ENCODE measurements around the gene RHBDL1. TPM values are rescaled to one million over a fixed set of nuclear protein-coding genes. Genes with fewer than 3 reads are reported as not detected.

Gene RHBDL1
- total and polyA plus RNA-seq, 9 of the 15 experiments (the other 6 are each of a cell fraction or from before 2014, with no cell fraction given), result 0.03 to 5.6 (median 1.3) TPM; not detected in 1

- TF ChIP-seq MED1 (CRISPR knock-in tag; IDR thresholded peaks at IDR 0.05; ENCODE audit: borderline replicate concordance), result no peak
- TF ChIP-seq NFATC3 (IDR thresholded peaks at IDR 0.05), result no peak
- no peak for TF ChIP-seq ADNP (tag; IDR thresholded peaks at IDR 0.05)
- TF ChIP-seq ZNF318 (IDR thresholded peaks at IDR 0.05; ENCODE audit: borderline replicate concordance in 1 of 2, low read depth in 1 of 2), result no peak
- no peak for TF ChIP-seq BACH1 (tag; IDR thresholded peaks at IDR 0.05)
- TF ChIP-seq ZNF347 (CRISPR knock-in tag; IDR thresholded peaks at IDR 0.05; ENCODE audit: low read depth), result no peak
- no peak for TF ChIP-seq DDX20 (tag; IDR thresholded peaks at IDR 0.05; ENCODE audit: low read depth)
- TF ChIP-seq PYGO2 (tag; IDR thresholded peaks at IDR 0.05), result no peak
- TF ChIP-seq CBX5 (IDR thresholded peaks at IDR 0.05; ENCODE audit: borderline replicate concordance, low read depth), result no peak
- TF ChIP-seq TEAD1 (CRISPR knock-in tag; IDR thresholded peaks at IDR 0.05), result 0 out of 4 replicates have a peak, but pooled peaks of 1 of the 2 experiments have one; percentile 18
- no peak for TF ChIP-seq NR2C1 (IDR thresholded peaks at IDR 0.05)
- no peak for TF ChIP-seq NR2C1 (tag; IDR thresholded peaks at IDR 0.05)
- no peak; a peak in 1 of 4 replicates for TF ChIP-seq ZNF639 (CRISPR knock-in tag; conservative IDR thresholded peaks at IDR 0.05 in 1 of 2, IDR thresholded peaks at IDR 0.05 in 1 of 2)
- TF ChIP-seq HMGN3 (IDR thresholded peaks at IDR 0.05; ENCODE audit: borderline replicate concordance, extremely low read depth, insufficient read length, low read depth, low read length), result peak; percentile 64
- TF ChIP-seq ZBTB26 (CRISPR knock-in tag; IDR thresholded peaks at IDR 0.05), result no peak
These were observed 33.9 kb upstream of the RHBDL1 start, which contains the start of gene MCRIP2 (continued) for GRCh38 chr16:641326-642188.

Measured in K562 (cell line).